WTC11 (cell line): ENCODE data around the gene SH2D1A. TPM values are rescaled to one million over a fixed set of nuclear protein-coding genes. Genes with fewer than 3 reads are reported as not detected.
A peak's percentile ranks its signal among the peaks of the same experiment; 100 is the strongest.

Source experiments
- ATAC-seq: fragments of 200-7000 bp; cut with Tn5 transposase; 2 replicates; pipeline ENCODE4 v1.10.0; 2021; ENCODE audit warnings: mild to moderate bottlenecking, moderate library complexity
- CTCF ChIA-PET: fragments of 300-600 bp; sonication (Branson Sonifier 250); formaldehyde crosslinking; loops from one replicate; lab custom pipeline; 2021; ENCODE audit warnings: antibody characterized with exemption; lab: Charles Lee
- POLR2A ChIA-PET: fragments of 350-600 bp; sonication (Branson Sonifier 250); formaldehyde crosslinking; loops from one replicate; lab custom pipeline; 2021; ENCODE audit warnings: antibody characterized with exemption; lab: Charles Lee
- DNase-seq: peaks from one replicate; pipeline ENCODE4 v3.0.0; 2021; ENCODE audit warnings: low spot score
- H3K27ac Mint-ChIP-seq: 2 replicates; pipeline ENCODE4 v1.8.0; 2021; ENCODE audit warnings: mixed read lengths
- H3K27me3 Mint-ChIP-seq: 2 replicates; pipeline ENCODE4 v1.8.0; 2021; ENCODE audit warnings: low read depth, mild to moderate bottlenecking, moderate library complexity, mixed read lengths
- H3K36me3 Mint-ChIP-seq: 2 replicates; pipeline ENCODE4 v1.8.0; 2021; ENCODE audit warnings: mixed read lengths
- H3K4me1 Mint-ChIP-seq: 2 replicates; pipeline ENCODE4 v1.8.0; 2022; ENCODE audit warnings: mixed read lengths
- H3K4me3 Mint-ChIP-seq: 2 replicates; pipeline ENCODE4 v1.8.0; 2021; ENCODE audit warnings: mild to moderate bottlenecking, moderate library complexity, mixed read lengths
- H3K9me3 Mint-ChIP-seq: 2 replicates; pipeline ENCODE4 v1.8.0; 2021; ENCODE audit warnings: mixed read lengths
- AFF4 ChIP-seq: sonication (generic); formaldehyde crosslinking; IDR thresholded peaks from 2 replicates; pipeline ENCODE4 v1.8.1; 2023; ENCODE audit warnings: mild to moderate bottlenecking, missing genetic modification reagents, borderline replicate concordance
- AR ChIP-seq: fragments of 250-450 bp; sonication (Bioruptor Pico); IDR thresholded peaks from 2 replicates; pipeline ENCODE4 v1.9.0; 2021; ENCODE audit warnings: mild to moderate bottlenecking
- CDX4 ChIP-seq: fragments of 250-450 bp; sonication (Bioruptor Pico); IDR thresholded peaks from 2 replicates; pipeline ENCODE4 v1.9.0; 2021; ENCODE audit warnings: moderate library complexity, mild to moderate bottlenecking, inconsistent platforms, borderline replicate concordance
- CREM ChIP-seq: sonication (generic); formaldehyde crosslinking; IDR thresholded peaks from 2 replicates; pipeline ENCODE4 v1.8.1; 2022; ENCODE audit warnings: mild to moderate bottlenecking, missing genetic modification reagents, moderate library complexity
- ESRRA ChIP-seq: sonication (generic); formaldehyde crosslinking; IDR thresholded peaks from 2 replicates; pipeline ENCODE4 v1.8.1; 2022; ENCODE audit warnings: mild to moderate bottlenecking, missing genetic modification reagents, borderline replicate concordance
- HMGXB4 ChIP-seq: sonication (generic); formaldehyde crosslinking; IDR thresholded peaks from 2 replicates; pipeline ENCODE4 v1.8.1; 2023; ENCODE audit warnings: mild to moderate bottlenecking, moderate library complexity, missing genetic modification reagents
- ZBTB43 ChIP-seq: sonication (generic); formaldehyde crosslinking; IDR thresholded peaks from 2 replicates; pipeline ENCODE4 v1.8.1; 2023; ENCODE audit warnings: mild to moderate bottlenecking, missing genetic modification reagents
- ZNF138 ChIP-seq: sonication (generic); formaldehyde crosslinking; conservative IDR thresholded peaks from 2 replicates; pipeline ENCODE4 v1.8.1; 2022; ENCODE audit warnings: mild to moderate bottlenecking, moderate library complexity, missing genetic modification reagents
- ZNF317 ChIP-seq: sonication (generic); formaldehyde crosslinking; IDR thresholded peaks from 2 replicates; pipeline ENCODE4 v1.8.1; 2023; ENCODE audit warnings: low read depth, mild to moderate bottlenecking, moderate library complexity, missing genetic modification reagents, borderline replicate concordance
- ZNF396 ChIP-seq: fragments of 250-450 bp; sonication (Bioruptor Pico); IDR thresholded peaks from 2 replicates; pipeline ENCODE4 v1.8.0; 2021; ENCODE audit warnings: mild to moderate bottlenecking, moderate library complexity, borderline replicate concordance
- ZSCAN18 ChIP-seq: fragments of 250-450 bp; sonication (Bioruptor Pico); IDR thresholded peaks from 2 replicates; pipeline ENCODE4 v2.1.2; 2022; ENCODE audit warnings: mild to moderate bottlenecking, moderate library complexity
- total RNA-seq: library from RNA; stranded (reverse); gene quantifications from 3 replicates; pipeline ENCODE4 v1.2.3, GENCODE V29; 2021

Gene SH2D1A
- total RNA-seq, 1 experiment from 2014 or later = 0.24 TPM

GRCh38 chrX:124395145-124395880, 49.0 kb downstream of the SH2D1A start:
- Mint-ChIP-seq H3K27me3 (no peaks in the 10 kb centered on the region), H3K4me3 (no peak overlapping the region), H3K4me1 (peaks cover 4% of the 10 kb centered on the region; the same call in 1 of the 2 replicates), H3K9me3 (no peaks in the 10 kb centered on the region), H3K36me3 (no peaks in the 10 kb centered on the region), H3K27ac (no peak overlapping the region)
- ChIA-PET POLR2A (interaction anchor here (0.7 kb wide), 1 partner anchor 292 kb away, joined by 3 read pairs; no protein-coding TSS in a partner anchor), CTCF (interaction anchor here (0.5 kb wide), 1 partner anchor 986 kb away, joined by 5 read pairs; no protein-coding TSS in a partner anchor)
- no peak for TF ChIP-seq HMGXB4 (CRISPR knock-in tag)
- DNase-seq = no peak
- ATAC-seq = no peak

- ATAC-seq = no peak
- ChIA-PET CTCF (no interaction called here), POLR2A (no interaction called here)
- DNase-seq = no peak
- H3K4me1 Mint-ChIP-seq = no peaks in the 10 kb centered on the region
- no peaks in the 10 kb centered on the region for H3K36me3 Mint-ChIP-seq
- TF ChIP-seq ZNF317 (CRISPR knock-in tag) = no peak
- H3K27me3 Mint-ChIP-seq = no peaks in the 10 kb centered on the region
- no peak overlapping the region for H3K27ac Mint-ChIP-seq
- H3K9me3 Mint-ChIP-seq = peaks cover 4% of the 10 kb centered on the region
- no peak overlapping the region for H3K4me3 Mint-ChIP-seq
Observed at GRCh38 chrX:124401696-124402095, 55.3 kb downstream of the SH2D1A start.

GRCh38 chrX:124405868-124406267, 59.5 kb downstream of the SH2D1A start:
- POLR2A ChIA-PET = no interaction called here
- no peak for DNase-seq
- no peak overlapping the region for H3K27ac Mint-ChIP-seq
- H3K4me3 Mint-ChIP-seq = no peak overlapping the region
- H3K36me3 Mint-ChIP-seq = no peaks in the 10 kb centered on the region
- H3K4me1 Mint-ChIP-seq = no peaks in the 10 kb centered on the region
- CTCF ChIA-PET = interaction anchor here (1.8 kb wide), 1 partner anchor 725 kb away, joined by 5 read pairs; no protein-coding TSS in a partner anchor
- ATAC-seq = no peak
- no peaks in the 10 kb centered on the region for H3K27me3 Mint-ChIP-seq
- TF ChIP-seq ZBTB43 (CRISPR knock-in tag) (no peak), CDX4 (CRISPR knock-in tag) (no peak), ESRRA (CRISPR knock-in tag) (no peak), AFF4 (CRISPR knock-in tag) (no peak)
- peaks cover 4% of the 10 kb centered on the region for H3K9me3 Mint-ChIP-seq

- Mint-ChIP-seq H3K9me3 (peaks cover 4% of the 10 kb centered on the region), H3K4me3 (no peak overlapping the region), H3K27ac (no peak overlapping the region), H3K36me3 (no peaks in the 10 kb centered on the region), H3K4me1 (no peaks in the 10 kb centered on the region), H3K27me3 (no peaks in the 10 kb centered on the region)
- peak; percentile 35 for DNase-seq
- POLR2A ChIA-PET = no interaction called here
- peak; percentile 47; the same call in 1 of the 2 replicates for ATAC-seq
- CTCF ChIA-PET = interaction anchor here (0.9 to 1.8 kb wide), 2 partner anchors 456 to 725 kb away, joined by 3 to 5 read pairs; no protein-coding TSS in a partner anchor
- TF ChIP-seq CREM (CRISPR knock-in tag) = no peak
- no peak for TF ChIP-seq ZNF396
- no peak for TF ChIP-seq ZSCAN18 (CRISPR knock-in tag)
- no peak for TF ChIP-seq AR (CRISPR knock-in tag)
- no peak for TF ChIP-seq ZNF138 (CRISPR knock-in tag)
Observed at GRCh38 chrX:124406294-124407014, 60.1 kb downstream of the SH2D1A start.
